ENCODE results near the gene LAMTOR2. TPM values are rescaled to one million over a fixed set of nuclear protein-coding genes. Genes with fewer than 3 reads are reported as not detected.

LAMTOR2 gene
- polyA plus RNA-seq, 3 donors = 99.8 to 227 (median 210) TPM

DNA sequence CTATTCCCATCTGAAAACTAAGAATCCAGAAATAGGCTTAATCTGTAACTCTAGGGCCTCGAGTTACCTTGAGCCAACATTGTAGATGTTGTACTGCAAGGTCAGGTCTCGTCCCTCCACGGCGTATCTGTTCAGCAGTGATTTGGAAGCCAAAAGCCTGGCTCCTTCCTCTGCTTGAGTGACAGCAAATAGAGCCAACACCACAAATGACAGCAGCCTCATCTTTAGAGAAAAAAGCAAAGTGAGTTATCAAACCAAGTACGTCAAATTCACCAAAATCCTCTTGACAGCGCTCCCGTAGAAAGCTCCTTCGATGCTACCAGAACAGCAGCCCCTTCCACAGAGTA is 34.7 kb upstream of the LAMTOR2 start:
- 75% methylated on average over 7 of the region's 8 CpGs for WGBS (ENCODE audit: insufficient coverage)
- peaks cover 24 to 44% of the 10 kb centered on the region in 2 donors for H3K36me3 Mint-ChIP-seq
- Histone ChIP-seq H2AFZ (ENCODE audit: insufficient read depth, low read depth, low read length, poor library complexity, severe bottlenecking) (peak overlapping the region; percentile 74), H3K36me3 (replicated peaks in 1 of 2; ENCODE audit: control insufficient read depth in 1 of 2, insufficient read depth in 2 of 2, low read length in 2 of 2) (peaks cover 17 to 36% of the 10 kb centered on the region in 2 donors), H3K4me3 (replicated peaks in 1 of 3; ENCODE audit: low read depth in 2 of 3, low read length in 3 of 3) (peak overlapping the region; percentile 51 to 92 (median 81)), H3K4me1 (ENCODE audit: control insufficient read depth in 1 of 2, insufficient read depth in 2 of 2, low read length in 2 of 2) (peaks cover 18 to 23% of the 10 kb centered on the region in 2 donors), H3K9me3 (replicated peaks in 1 of 2; ENCODE audit: control insufficient read depth in 1 of 2, insufficient read depth in 1 of 2, low read length in 2 of 2) (no peaks in the 10 kb centered on the region), H3K27me3 (ENCODE audit: control insufficient read depth in 2 of 2, insufficient read depth in 2 of 2, low read length in 2 of 2) (no peaks in the 10 kb centered on the region), H3K27ac (ENCODE audit: low read depth in 1 of 2, low read length in 2 of 2) (peak overlapping the region; percentile 45 to 81), H3K9ac (ENCODE audit: insufficient read depth, low read length, poor library complexity, severe bottlenecking) (peak overlapping the region; percentile 65), H4K20me1 (ENCODE audit: insufficient read depth, low read length) (peaks cover 21% of the 10 kb centered on the region), H3K79me2 (ENCODE audit: insufficient read depth, low read length) (peaks cover 45% of the 10 kb centered on the region), H3K4me2 (replicated peaks; ENCODE audit: extremely low read depth, low read length, poor library complexity, severe bottlenecking) (peak overlapping the region; percentile 95)
- intact Hi-C loops (cut with micrococcal nuclease) = loop anchor here (2.0 to 5.0 kb wide), 2 partner anchors 35 to 37 kb away; partner anchors contain the start of gene LAMTOR2 (in 1 of the 2)
- H3K4me1 Mint-ChIP-seq = peaks cover 15% of the 10 kb centered on the region
- peak overlapping the region; percentile 84 to 97 (median 92) for H3K27ac Mint-ChIP-seq
- H3K27me3 Mint-ChIP-seq (ENCODE audit: low read depth in 3 of 3) = peaks cover 6 to 10% (median 6%) of the 10 kb centered on the region in 3 donors
- peaks cover 0 to 6% (median 0%) of the 10 kb centered on the region in 7 donors for H3K9me3 Mint-ChIP-seq
- peak overlapping the region; percentile 91 to 94 for H3K4me3 Mint-ChIP-seq
- TF ChIP-seq, protein P1, sequence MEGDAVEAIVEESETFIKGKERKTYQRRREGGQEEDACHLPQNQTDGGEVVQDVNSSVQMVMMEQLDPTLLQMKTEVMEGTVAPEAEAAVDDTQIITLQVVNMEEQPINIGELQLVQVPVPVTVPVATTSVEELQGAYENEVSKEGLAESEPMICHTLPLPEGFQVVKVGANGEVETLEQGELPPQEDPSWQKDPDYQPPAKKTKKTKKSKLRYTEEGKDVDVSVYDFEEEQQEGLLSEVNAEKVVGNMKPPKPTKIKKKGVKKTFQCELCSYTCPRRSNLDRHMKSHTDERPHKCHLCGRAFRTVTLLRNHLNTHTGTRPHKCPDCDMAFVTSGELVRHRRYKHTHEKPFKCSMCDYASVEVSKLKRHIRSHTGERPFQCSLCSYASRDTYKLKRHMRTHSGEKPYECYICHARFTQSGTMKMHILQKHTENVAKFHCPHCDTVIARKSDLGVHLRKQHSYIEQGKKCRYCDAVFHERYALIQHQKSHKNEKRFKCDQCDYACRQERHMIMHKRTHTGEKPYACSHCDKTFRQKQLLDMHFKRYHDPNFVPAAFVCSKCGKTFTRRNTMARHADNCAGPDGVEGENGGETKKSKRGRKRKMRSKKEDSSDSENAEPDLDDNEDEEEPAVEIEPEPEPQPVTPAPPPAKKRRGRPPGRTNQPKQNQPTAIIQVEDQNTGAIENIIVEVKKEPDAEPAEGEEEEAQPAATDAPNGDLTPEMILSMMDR (IDR thresholded peaks at IDR 0.05) = no peak
- DNase-seq = no peak

DNA sequence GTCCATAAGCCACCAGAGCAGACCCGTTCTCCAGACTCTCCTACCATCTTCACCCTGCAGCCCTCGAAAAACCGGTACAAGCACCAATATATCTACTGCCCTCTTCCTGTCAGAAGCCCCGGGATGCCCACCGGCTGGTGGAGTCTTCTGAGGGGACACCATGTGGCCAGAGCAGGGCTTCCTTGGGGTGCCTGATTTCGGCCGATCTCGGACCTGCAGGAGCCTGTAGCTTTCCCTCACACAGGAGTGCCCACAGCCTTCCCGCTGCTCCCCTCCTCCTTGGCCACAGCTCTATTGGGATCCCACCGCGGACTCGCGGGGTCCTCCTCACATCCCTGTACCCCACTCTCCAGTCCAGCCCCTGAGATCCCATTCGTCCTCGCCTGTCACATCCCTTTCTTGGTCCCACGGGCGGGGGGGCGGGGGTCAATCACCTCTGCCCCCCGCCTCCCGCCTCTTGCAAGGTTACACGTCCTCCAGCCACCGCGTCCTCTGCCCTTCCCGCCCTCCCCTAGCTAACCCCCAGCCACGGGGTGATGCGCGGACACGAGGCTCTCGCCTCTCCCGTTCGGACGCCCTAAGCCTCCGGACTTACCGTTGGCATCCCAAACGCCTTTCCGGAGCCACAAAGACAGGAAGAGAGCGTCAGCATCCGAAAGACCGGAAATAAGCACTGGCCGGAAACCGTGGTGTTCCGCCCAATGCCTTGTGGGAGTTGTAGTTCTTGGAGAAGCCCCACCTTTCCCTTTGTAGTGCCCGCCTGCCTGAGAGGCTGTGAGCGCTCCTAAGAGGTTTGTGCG is 34.1 kb upstream of the LAMTOR2 start, which contains the start of gene SSR2:
SSR2 (minus strand) TSS at position 659 of the 800 bp plus-strand sequence. CDS start 784 bp downstream, outside the sequence.
- TF ChIP-seq, protein P1 (IDR thresholded peaks at IDR 0.05) = no peak
- Histone ChIP-seq H3K4me3 (replicated peaks in 1 of 3; ENCODE audit: low read depth in 2 of 3, low read length in 3 of 3) (peak within 1 kb of the TSS; percentile 51 to 92 (median 81)), H3K27me3 (ENCODE audit: control insufficient read depth in 2 of 2, insufficient read depth in 2 of 2, low read length in 2 of 2) (no peaks in the 10 kb centered on the region), H3K9ac (ENCODE audit: insufficient read depth, low read length, poor library complexity, severe bottlenecking) (peak within 1 kb of the TSS; percentile 65), H4K20me1 (ENCODE audit: insufficient read depth, low read length) (peaks cover 18% of the 10 kb centered on the region), H3K27ac (ENCODE audit: low read depth in 1 of 2, low read length in 2 of 2) (peak within 1 kb of the TSS; percentile 45 to 81), H3K79me2 (ENCODE audit: insufficient read depth, low read length) (peaks cover 44% of the 10 kb centered on the region), H3K4me1 (ENCODE audit: control insufficient read depth in 1 of 2, insufficient read depth in 2 of 2, low read length in 2 of 2) (peaks cover 18 to 23% of the 10 kb centered on the region in 2 donors), H2AFZ (ENCODE audit: insufficient read depth, low read depth, low read length, poor library complexity, severe bottlenecking) (peak within 1 kb of the TSS; percentile 74), H3K9me3 (replicated peaks in 1 of 2; ENCODE audit: control insufficient read depth in 1 of 2, insufficient read depth in 1 of 2, low read length in 2 of 2) (no peaks in the 10 kb centered on the region), H3K36me3 (replicated peaks in 1 of 2; ENCODE audit: control insufficient read depth in 1 of 2, insufficient read depth in 2 of 2, low read length in 2 of 2) (peaks cover 14 to 33% of the 10 kb centered on the region in 2 donors), H3K4me2 (replicated peaks; ENCODE audit: extremely low read depth, low read length, poor library complexity, severe bottlenecking) (peak within 1 kb of the TSS; percentile 95)
- Mint-ChIP-seq H3K36me3 (peaks cover 22 to 41% of the 10 kb centered on the region in 2 donors), H3K27ac (peak within 1 kb of the TSS; percentile 84 to 97 (median 92)), H3K27me3 (ENCODE audit: low read depth in 3 of 3) (peaks cover 9 to 10% (median 10%) of the 10 kb centered on the region in 3 donors), H3K9me3 (peaks cover 0 to 6% (median 0%) of the 10 kb centered on the region in 7 donors), H3K4me3 (peak within 1 kb of the TSS; percentile 91 to 94), H3K4me1 (peaks cover 15% of the 10 kb centered on the region)
- intact Hi-C loops (cut with micrococcal nuclease) = loop anchor here (2.0 to 5.0 kb wide), 2 partner anchors 34 to 37 kb away; partner anchors contain the start of gene LAMTOR2 (in 1 of the 2)
- DNase-seq = peak; percentile 80 to 89 (median 87)
- whole genome bisulfite sequencing (ENCODE audit: insufficient coverage) = under 1% methylated on average over 39 of the region's 45 CpGs

Data from CD14-positive monocyte (primary cell).